ENCODE results near the gene TULP1. TPM values are rescaled to one million over a fixed set of nuclear protein-coding genes. Genes with fewer than 3 reads are reported as not detected.

Gene TULP1
- total and polyA plus RNA-seq, 10 donors, result 0.03 to 0.09 (median 0.04) TPM; not detected in 7

DNA sequence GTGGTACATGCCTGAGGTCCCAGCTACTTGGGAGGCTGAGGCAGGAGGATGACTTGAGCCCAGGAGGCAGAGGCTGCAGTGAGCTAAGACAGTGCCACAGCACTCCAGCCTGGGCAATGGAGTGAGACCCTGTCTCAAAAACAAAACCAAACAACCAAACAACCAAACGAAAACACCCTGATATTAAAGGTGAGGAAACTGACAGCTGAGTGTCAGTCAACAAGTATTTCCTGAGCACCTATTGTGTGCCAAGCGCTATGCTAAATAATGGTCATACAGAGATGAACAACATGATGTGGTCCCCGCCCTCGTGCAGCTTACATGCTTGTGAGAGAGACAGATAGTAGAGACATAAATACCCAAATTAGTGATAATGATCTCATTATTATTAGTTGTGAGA lies 1.9 kb upstream of the TULP1 start:
- DNase-seq, result no peak

DNA sequence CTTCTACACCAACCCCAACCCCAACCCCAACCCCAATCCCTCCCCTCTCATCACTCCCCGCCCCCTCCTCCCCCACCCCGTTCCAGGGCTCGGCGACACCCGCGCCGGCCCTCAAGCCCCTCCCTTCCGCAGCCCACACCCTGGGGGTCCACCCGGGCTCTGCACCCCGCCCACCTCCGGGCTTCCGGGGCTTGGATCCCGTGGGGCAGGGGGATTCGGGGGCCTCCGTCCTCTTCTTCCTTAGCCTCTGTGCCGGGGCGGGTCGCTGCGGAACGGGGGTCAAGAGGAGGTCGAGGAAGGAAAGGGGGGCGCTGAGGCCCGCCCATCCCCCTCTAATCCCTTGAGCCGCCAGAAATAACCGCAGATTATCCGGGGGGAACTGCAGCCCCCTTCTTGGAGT lies 690 bp downstream of the TULP1 start:
- H3K9me3 ChIP-seq, result no peaks in the 10 kb centered on the region
- H3K27ac ChIP-seq, result no peak overlapping the region
- H3K4me1 ChIP-seq, result peaks cover 0 to 11% (median 2%) of the 10 kb centered on the region in 6 donors
- TF ChIP-seq POLR2A (IDR thresholded peaks at IDR 0.05) (no peak), POLR2AphosphoS5 (IDR thresholded peaks at IDR 0.05) (no peak)
- TF ChIP-seq, protein P1, sequence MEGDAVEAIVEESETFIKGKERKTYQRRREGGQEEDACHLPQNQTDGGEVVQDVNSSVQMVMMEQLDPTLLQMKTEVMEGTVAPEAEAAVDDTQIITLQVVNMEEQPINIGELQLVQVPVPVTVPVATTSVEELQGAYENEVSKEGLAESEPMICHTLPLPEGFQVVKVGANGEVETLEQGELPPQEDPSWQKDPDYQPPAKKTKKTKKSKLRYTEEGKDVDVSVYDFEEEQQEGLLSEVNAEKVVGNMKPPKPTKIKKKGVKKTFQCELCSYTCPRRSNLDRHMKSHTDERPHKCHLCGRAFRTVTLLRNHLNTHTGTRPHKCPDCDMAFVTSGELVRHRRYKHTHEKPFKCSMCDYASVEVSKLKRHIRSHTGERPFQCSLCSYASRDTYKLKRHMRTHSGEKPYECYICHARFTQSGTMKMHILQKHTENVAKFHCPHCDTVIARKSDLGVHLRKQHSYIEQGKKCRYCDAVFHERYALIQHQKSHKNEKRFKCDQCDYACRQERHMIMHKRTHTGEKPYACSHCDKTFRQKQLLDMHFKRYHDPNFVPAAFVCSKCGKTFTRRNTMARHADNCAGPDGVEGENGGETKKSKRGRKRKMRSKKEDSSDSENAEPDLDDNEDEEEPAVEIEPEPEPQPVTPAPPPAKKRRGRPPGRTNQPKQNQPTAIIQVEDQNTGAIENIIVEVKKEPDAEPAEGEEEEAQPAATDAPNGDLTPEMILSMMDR (IDR thresholded peaks at IDR 0.05 in 8 of 11, conservative IDR thresholded peaks at IDR 0.05 in 3 of 11), result no peak
- no peaks in the 10 kb centered on the region for H3K36me3 ChIP-seq
- 5 to 14% (median 7%) methylated on average over 18 to 26 of the region's 26 CpGs for WGBS, 5 donors
- H3K4me3 ChIP-seq, result peak overlapping the region in 1 of 8 donors; percentile 5
- H3K27me3 ChIP-seq (replicated peaks in 1 of 7), result peaks cover 0 to 47% (median 16%) of the 10 kb centered on the region in 7 donors
- no peak for DNase-seq
- intact Hi-C loops (cut with DNase I; ENCODE audit: low total_unique reads), result no loop called here

More for the DNA sequence above, 1.9 kb upstream of the TULP1 start:
- no peaks in the 10 kb centered on the region for H3K9me3 ChIP-seq
- 82 to 88% (median 84%) methylated on average over 4 of the region's 4 CpGs for WGBS, 5 donors
- H3K27me3 ChIP-seq (replicated peaks in 1 of 7), result peaks cover 0 to 39% (median 16%) of the 10 kb centered on the region in 7 donors
- peaks cover 0 to 11% (median 2%) of the 10 kb centered on the region in 6 donors for H3K4me1 ChIP-seq
- H3K4me3 ChIP-seq, result no peak overlapping the region
- intact Hi-C loops (cut with DNase I; ENCODE audit: low total_unique reads), result no loop called here
- TF ChIP-seq, protein P1 (IDR thresholded peaks at IDR 0.05 in 8 of 11, conservative IDR thresholded peaks at IDR 0.05 in 3 of 11), result no peak
- TF ChIP-seq POLR2AphosphoS5 (IDR thresholded peaks at IDR 0.05) (no peak), POLR2A (IDR thresholded peaks at IDR 0.05) (no peak)
- H3K36me3 ChIP-seq, result no peaks in the 10 kb centered on the region
- H3K27ac ChIP-seq, result no peak overlapping the region

DNA sequence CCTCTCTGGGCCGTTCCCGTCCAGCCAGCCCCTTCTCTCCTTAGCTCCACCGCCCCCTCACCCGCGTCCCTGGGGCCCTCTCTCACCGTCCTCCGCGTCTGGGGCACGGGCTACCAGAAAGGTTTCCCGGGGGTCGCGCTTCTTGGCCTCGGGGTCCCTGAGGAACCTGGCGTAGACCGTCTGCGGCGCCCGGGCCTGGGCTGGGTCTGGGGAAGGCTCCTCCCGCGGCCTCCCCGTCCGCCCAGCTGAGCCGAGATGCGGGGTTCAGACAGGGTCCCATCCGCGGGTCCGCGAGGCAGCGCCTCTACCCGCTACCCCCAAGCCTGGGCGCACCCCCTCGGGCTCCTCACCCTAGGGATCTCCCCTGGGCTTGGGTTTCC lies 1.1 kb downstream of the TULP1 start:
- no peaks in the 10 kb centered on the region for H3K36me3 ChIP-seq
- H3K4me3 ChIP-seq, result peak overlapping the region in 1 of 8 donors; percentile 5
- WGBS, 5 donors, result 14 to 26% (median 19%) methylated on average over 22 to 32 of the region's 32 CpGs
- TF ChIP-seq POLR2A (IDR thresholded peaks at IDR 0.05) (no peak), POLR2AphosphoS5 (IDR thresholded peaks at IDR 0.05) (no peak)
- TF ChIP-seq, protein P1 (IDR thresholded peaks at IDR 0.05 in 8 of 11, conservative IDR thresholded peaks at IDR 0.05 in 3 of 11), result no peak
- H3K9me3 ChIP-seq, result no peaks in the 10 kb centered on the region
- H3K27me3 ChIP-seq (replicated peaks in 1 of 7), result peaks cover 0 to 48% (median 16%) of the 10 kb centered on the region in 7 donors
- peaks cover 0 to 11% (median 2%) of the 10 kb centered on the region in 6 donors for H3K4me1 ChIP-seq
- no peak overlapping the region for H3K27ac ChIP-seq
- intact Hi-C loops (cut with DNase I; ENCODE audit: low total_unique reads), result no loop called here
- no peak for DNase-seq

DNA sequence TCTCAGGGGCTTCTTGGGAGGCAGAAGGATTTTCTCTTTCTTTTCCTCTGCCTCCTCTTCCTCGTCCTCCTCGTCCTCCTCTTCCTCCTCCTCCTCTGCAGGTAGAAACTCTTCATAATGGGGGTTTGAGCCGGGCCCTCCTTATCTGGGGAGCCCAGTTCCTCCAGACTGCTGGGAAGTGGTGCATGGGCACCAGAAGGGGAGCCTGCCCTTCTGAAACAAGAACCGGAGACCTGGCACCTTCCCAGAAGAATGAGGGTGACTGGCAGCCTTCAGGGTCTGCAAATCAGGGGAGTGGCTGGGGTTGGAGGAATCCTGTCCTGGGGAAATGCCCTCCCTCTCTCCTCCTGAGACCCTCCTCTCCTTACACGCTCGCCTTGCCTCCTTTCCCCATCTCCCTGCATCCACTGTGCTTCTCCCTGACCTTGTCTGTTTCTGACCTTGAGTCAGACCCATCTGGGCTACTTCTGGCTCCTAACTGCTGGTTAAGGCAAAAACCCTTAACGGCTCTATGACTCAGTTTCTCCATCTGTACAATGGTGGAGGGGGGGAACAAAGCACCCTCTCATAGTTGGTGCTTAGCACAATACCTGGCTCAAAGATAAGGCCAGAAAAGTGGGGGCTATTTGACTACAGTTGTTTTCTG lies 1.7 kb downstream of the TULP1 start:
- WGBS, 5 donors, result 51 to 70% (median 56%) methylated on average over 7 of the region's 7 CpGs
- Histone ChIP-seq H3K36me3 (no peaks in the 10 kb centered on the region), H3K4me3 (no peak overlapping the region), H3K4me1 (peaks cover 0 to 11% (median 2%) of the 10 kb centered on the region in 6 donors), H3K27ac (no peak overlapping the region), H3K27me3 (replicated peaks in 1 of 7) (peaks cover 0 to 54% (median 16%) of the 10 kb centered on the region in 7 donors), H3K9me3 (no peaks in the 10 kb centered on the region)
- no peak for DNase-seq
- TF ChIP-seq, protein P1 (IDR thresholded peaks at IDR 0.05 in 8 of 11, conservative IDR thresholded peaks at IDR 0.05 in 3 of 11), result no peak
- TF ChIP-seq POLR2A (IDR thresholded peaks at IDR 0.05) (no peak), POLR2AphosphoS5 (IDR thresholded peaks at IDR 0.05) (no peak)
- intact Hi-C loops (cut with DNase I; ENCODE audit: low total_unique reads), result no loop called here
